ENCODE data around the gene TEX261.

Gene TEX261

GRCh38 chr2:70964133-70964532 is 30.5 kb downstream of the TEX261 start:
- H3K27ac ChIP-seq (ENCODE audit: low read depth, low read length): no peak overlapping the region
- no peaks in the 10 kb centered on the region for H3K36me3 ChIP-seq (ENCODE audit: control insufficient read depth, insufficient read depth, low read length)
- H3K9ac ChIP-seq (ENCODE audit: low read length): no peak overlapping the region
- no peak overlapping the region for H3K4me3 ChIP-seq (ENCODE audit: low read depth, low read length)
- no peaks in the 10 kb centered on the region for H3K9me3 ChIP-seq (ENCODE audit: control insufficient read depth, insufficient read depth, low read depth, low read length)
- peaks cover 5% of the 10 kb centered on the region; the same call in 1 of the 2 replicates for H3K4me1 ChIP-seq (ENCODE audit: control insufficient read depth, insufficient read depth, low read length)
- H3K27me3 ChIP-seq (ENCODE audit: control insufficient read depth, insufficient read depth, low read length): peaks cover 80% of the 10 kb centered on the region

- no peak overlapping the region for H3K4me3 ChIP-seq (ENCODE audit: low read depth, low read length)
- no peaks in the 10 kb centered on the region for H3K9me3 ChIP-seq (ENCODE audit: control insufficient read depth, insufficient read depth, low read depth, low read length)
- H3K27me3 ChIP-seq (ENCODE audit: control insufficient read depth, insufficient read depth, low read length): peaks cover 75% of the 10 kb centered on the region
- no peaks in the 10 kb centered on the region for H3K36me3 ChIP-seq (ENCODE audit: control insufficient read depth, insufficient read depth, low read length)
- H3K9ac ChIP-seq (ENCODE audit: low read length): no peak overlapping the region
- peaks cover 5% of the 10 kb centered on the region; the same call in 1 of the 2 replicates for H3K4me1 ChIP-seq (ENCODE audit: control insufficient read depth, insufficient read depth, low read length)
- H3K27ac ChIP-seq (ENCODE audit: low read depth, low read length): no peak overlapping the region
Observed at GRCh38 chr2:70962885-70963878, 31.5 kb downstream of the TEX261 start.

- Histone ChIP-seq H3K36me3 (ENCODE audit: control insufficient read depth, insufficient read depth, low read length) (no peaks in the 10 kb centered on the region), H3K4me3 (ENCODE audit: low read depth, low read length) (no peak overlapping the region), H3K9me3 (ENCODE audit: control insufficient read depth, insufficient read depth, low read depth, low read length) (no peaks in the 10 kb centered on the region), H3K27me3 (ENCODE audit: control insufficient read depth, insufficient read depth, low read length) (peaks cover 74% of the 10 kb centered on the region), H3K9ac (ENCODE audit: low read length) (no peak overlapping the region), H3K27ac (ENCODE audit: low read depth, low read length) (no peak overlapping the region), H3K4me1 (ENCODE audit: control insufficient read depth, insufficient read depth, low read length) (peaks cover 5% of the 10 kb centered on the region; the same call in 1 of the 2 replicates)
Observed at GRCh38 chr2:70962211-70962884, 32.3 kb downstream of the TEX261 start.

GRCh38 chr2:70961648-70961994 is 33.1 kb downstream of the TEX261 start:
- H3K4me3 ChIP-seq (ENCODE audit: low read depth, low read length): no peak overlapping the region
- H3K4me1 ChIP-seq (ENCODE audit: control insufficient read depth, insufficient read depth, low read length): peaks cover 5% of the 10 kb centered on the region; the same call in 1 of the 2 replicates
- H3K36me3 ChIP-seq (ENCODE audit: control insufficient read depth, insufficient read depth, low read length): no peaks in the 10 kb centered on the region
- no peaks in the 10 kb centered on the region for H3K9me3 ChIP-seq (ENCODE audit: control insufficient read depth, insufficient read depth, low read depth, low read length)
- H3K27me3 ChIP-seq (ENCODE audit: control insufficient read depth, insufficient read depth, low read length): peaks cover 66% of the 10 kb centered on the region
- no peak overlapping the region for H3K9ac ChIP-seq (ENCODE audit: low read length)
- no peak overlapping the region for H3K27ac ChIP-seq (ENCODE audit: low read depth, low read length)

- Histone ChIP-seq H3K27ac (ENCODE audit: low read depth, low read length) (no peak overlapping the region), H3K9ac (ENCODE audit: low read length) (no peak overlapping the region), H3K9me3 (ENCODE audit: control insufficient read depth, insufficient read depth, low read depth, low read length) (no peaks in the 10 kb centered on the region), H3K4me1 (ENCODE audit: control insufficient read depth, insufficient read depth, low read length) (peaks cover 5% of the 10 kb centered on the region; the same call in 1 of the 2 replicates), H3K36me3 (ENCODE audit: control insufficient read depth, insufficient read depth, low read length) (no peaks in the 10 kb centered on the region), H3K4me3 (ENCODE audit: low read depth, low read length) (no peak overlapping the region), H3K27me3 (ENCODE audit: control insufficient read depth, insufficient read depth, low read length) (peaks cover 61% of the 10 kb centered on the region)
Observed at GRCh38 chr2:70960833-70961647, 33.6 kb downstream of the TEX261 start.

- H3K27me3 ChIP-seq (ENCODE audit: control insufficient read depth, insufficient read depth, low read length): peaks cover 57% of the 10 kb centered on the region
- no peak overlapping the region for H3K9ac ChIP-seq (ENCODE audit: low read length)
- H3K4me1 ChIP-seq (ENCODE audit: control insufficient read depth, insufficient read depth, low read length): peaks cover 5% of the 10 kb centered on the region; the same call in 1 of the 2 replicates
- no peak overlapping the region for H3K4me3 ChIP-seq (ENCODE audit: low read depth, low read length)
- H3K27ac ChIP-seq (ENCODE audit: low read depth, low read length): no peak overlapping the region
- H3K36me3 ChIP-seq (ENCODE audit: control insufficient read depth, insufficient read depth, low read length): no peaks in the 10 kb centered on the region
- no peaks in the 10 kb centered on the region for H3K9me3 ChIP-seq (ENCODE audit: control insufficient read depth, insufficient read depth, low read depth, low read length)
Observed at GRCh38 chr2:70959851-70960832, 34.5 kb downstream of the TEX261 start.

- H3K27ac ChIP-seq (ENCODE audit: low read depth, low read length): no peak overlapping the region
- H3K4me1 ChIP-seq (ENCODE audit: control insufficient read depth, insufficient read depth, low read length): peaks cover under 1% of the 10 kb centered on the region; the same call in 1 of the 2 replicates
- peaks cover 57% of the 10 kb centered on the region for H3K27me3 ChIP-seq (ENCODE audit: control insufficient read depth, insufficient read depth, low read length)
- no peaks in the 10 kb centered on the region for H3K36me3 ChIP-seq (ENCODE audit: control insufficient read depth, insufficient read depth, low read length)
- no peak overlapping the region for H3K4me3 ChIP-seq (ENCODE audit: low read depth, low read length)
- no peaks in the 10 kb centered on the region for H3K9me3 ChIP-seq (ENCODE audit: control insufficient read depth, insufficient read depth, low read depth, low read length)
- no peak overlapping the region for H3K9ac ChIP-seq (ENCODE audit: low read length)
Observed at GRCh38 chr2:70959271-70959761, 35.4 kb downstream of the TEX261 start.

GRCh38 chr2:70958759-70959158 is 35.9 kb downstream of the TEX261 start:
- no peaks in the 10 kb centered on the region for H3K36me3 ChIP-seq (ENCODE audit: control insufficient read depth, insufficient read depth, low read length)
- no peak overlapping the region for H3K4me3 ChIP-seq (ENCODE audit: low read depth, low read length)
- peaks cover 57% of the 10 kb centered on the region for H3K27me3 ChIP-seq (ENCODE audit: control insufficient read depth, insufficient read depth, low read length)
- H3K4me1 ChIP-seq (ENCODE audit: control insufficient read depth, insufficient read depth, low read length): no peaks in the 10 kb centered on the region
- no peak overlapping the region for H3K9ac ChIP-seq (ENCODE audit: low read length)
- H3K27ac ChIP-seq (ENCODE audit: low read depth, low read length): no peak overlapping the region
- H3K9me3 ChIP-seq (ENCODE audit: control insufficient read depth, insufficient read depth, low read depth, low read length): no peaks in the 10 kb centered on the region

GRCh38 chr2:70957798-70958197 is 36.9 kb downstream of the TEX261 start:
- peaks cover 57% of the 10 kb centered on the region for H3K27me3 ChIP-seq (ENCODE audit: control insufficient read depth, insufficient read depth, low read length)
- H3K36me3 ChIP-seq (ENCODE audit: control insufficient read depth, insufficient read depth, low read length): no peaks in the 10 kb centered on the region
- H3K9ac ChIP-seq (ENCODE audit: low read length): no peak overlapping the region
- H3K4me1 ChIP-seq (ENCODE audit: control insufficient read depth, insufficient read depth, low read length): no peaks in the 10 kb centered on the region
- H3K9me3 ChIP-seq (ENCODE audit: control insufficient read depth, insufficient read depth, low read depth, low read length): no peaks in the 10 kb centered on the region
- H3K27ac ChIP-seq (ENCODE audit: low read depth, low read length): no peak overlapping the region
- H3K4me3 ChIP-seq (ENCODE audit: low read depth, low read length): no peak overlapping the region

- H3K36me3 ChIP-seq (ENCODE audit: control insufficient read depth, insufficient read depth, low read length): no peaks in the 10 kb centered on the region
- no peak overlapping the region for H3K4me3 ChIP-seq (ENCODE audit: low read depth, low read length)
- H3K27me3 ChIP-seq (ENCODE audit: control insufficient read depth, insufficient read depth, low read length): peaks cover 44% of the 10 kb centered on the region
Observed at GRCh38 chr2:70956141-70956540, 38.5 kb downstream of the TEX261 start.

More at GRCh38 chr2:70956141-70956540, 38.5 kb downstream of the TEX261 start:
- no peaks in the 10 kb centered on the region for H3K4me1 ChIP-seq (ENCODE audit: control insufficient read depth, insufficient read depth, low read length)
- H3K9ac ChIP-seq (ENCODE audit: low read length): no peak overlapping the region
- H3K9me3 ChIP-seq (ENCODE audit: control insufficient read depth, insufficient read depth, low read depth, low read length): no peaks in the 10 kb centered on the region
- H3K27ac ChIP-seq (ENCODE audit: low read depth, low read length): no peak overlapping the region
